ENCODE data around the gene SLX4IP. TPM values are rescaled to one million over a fixed set of nuclear protein-coding genes. Genes with fewer than 3 reads are reported as not detected.

SLX4IP gene
- total and polyA plus RNA-seq, 8 donors, result 2.5 to 6.4 (median 2.8) TPM

GRCh38 chr20:10522328-10522727 lies 87.2 kb downstream of the SLX4IP start:
- H3K4me3 ChIP-seq, result no peak overlapping the region
- no peak for DNase-seq
- no peaks in the 10 kb centered on the region for H3K4me1 ChIP-seq
- no peaks in the 10 kb centered on the region for H3K9me3 ChIP-seq
- no peaks in the 10 kb centered on the region for H3K27me3 ChIP-seq
- no peak for TF ChIP-seq CTCF (IDR thresholded peaks at IDR 0.05)
- no peaks in the 10 kb centered on the region for H3K36me3 ChIP-seq
- H3K27ac ChIP-seq, result no peak overlapping the region
- FAIRE-seq, result no peak
- intact Hi-C loops (cut with DNase I), result no loop called here
- 88 to 89% methylated on average over 8 of the region's 8 CpGs for WGBS, 2 donors
- no peak for ATAC-seq

- Histone ChIP-seq H3K4me3 (no peak overlapping the region), H3K27me3 (no peaks in the 10 kb centered on the region), H3K4me1 (no peaks in the 10 kb centered on the region), H3K9me3 (no peaks in the 10 kb centered on the region), H3K36me3 (no peaks in the 10 kb centered on the region), H3K27ac (no peak overlapping the region)
- intact Hi-C loops (cut with DNase I), result no loop called here
- FAIRE-seq, result no peak
- ATAC-seq, result peak in 1 of 4 donors; percentile 38
- no peak for DNase-seq
- WGBS, 2 donors, result 65 to 66% methylated on average over 5 of the region's 5 CpGs
- TF ChIP-seq CTCF (IDR thresholded peaks at IDR 0.05), result no peak
Observed at GRCh38 chr20:10523443-10523842, 88.3 kb downstream of the SLX4IP start.

GRCh38 chr20:10524034-10524476 lies 89.0 kb downstream of the SLX4IP start:
- no peaks in the 10 kb centered on the region for H3K9me3 ChIP-seq
- no peaks in the 10 kb centered on the region for H3K36me3 ChIP-seq
- intact Hi-C loops (cut with DNase I), result no loop called here
- FAIRE-seq, result peak; percentile 13
- DNase-seq, result peak in 2 of 6 donors; percentile 31 to 32
- no peak for TF ChIP-seq CTCF (IDR thresholded peaks at IDR 0.05)
- 50 to 56% methylated on average over 10 of the region's 10 CpGs for WGBS, 2 donors
- peak; percentile 58 to 83 (median 70) for ATAC-seq
- H3K4me1 ChIP-seq, result no peaks in the 10 kb centered on the region
- no peak overlapping the region for H3K27ac ChIP-seq
- no peaks in the 10 kb centered on the region for H3K27me3 ChIP-seq
- H3K4me3 ChIP-seq, result no peak overlapping the region

DNA sequence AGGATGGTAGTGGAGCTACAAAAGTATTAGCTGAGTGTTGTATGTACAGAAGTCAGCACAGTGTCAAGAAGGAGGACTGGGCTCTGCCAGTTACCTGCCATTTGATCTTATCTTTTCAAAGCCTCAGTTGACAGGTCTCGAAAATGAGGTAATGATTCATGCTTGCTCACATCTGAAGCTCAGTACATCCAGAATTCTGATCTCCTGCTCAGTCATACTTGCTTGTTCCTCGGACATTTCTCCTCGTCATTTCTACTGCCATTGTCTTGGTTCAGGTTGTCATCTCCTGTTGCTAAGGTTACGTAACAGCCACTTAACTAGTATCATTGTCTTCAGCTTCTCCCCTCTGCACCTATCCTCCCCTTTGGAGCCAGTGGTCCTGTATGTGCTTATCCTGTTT lies 89.5 kb downstream of the SLX4IP start:
- intact Hi-C loops (cut with DNase I), result no loop called here
- FAIRE-seq (no peak), DNase-seq (no peak), ATAC-seq (peak in 3 of 4 donors; percentile 39 to 52 (median 47))
- Histone ChIP-seq H3K9me3 (no peaks in the 10 kb centered on the region), H3K36me3 (no peaks in the 10 kb centered on the region), H3K27ac (no peak overlapping the region), H3K27me3 (no peaks in the 10 kb centered on the region), H3K4me1 (no peaks in the 10 kb centered on the region), H3K4me3 (no peak overlapping the region)
- 66 to 73% methylated on average over 4 of the region's 4 CpGs for WGBS, 2 donors
- no peak for TF ChIP-seq CTCF (IDR thresholded peaks at IDR 0.05)

GRCh38 chr20:10527781-10528180 lies 92.7 kb downstream of the SLX4IP start:
- intact Hi-C loops (cut with DNase I), result no loop called here
- no peaks in the 10 kb centered on the region for H3K27me3 ChIP-seq
- no peak for TF ChIP-seq CTCF (IDR thresholded peaks at IDR 0.05)
- FAIRE-seq (no peak), DNase-seq (no peak), ATAC-seq (no peak)
- no peak overlapping the region for H3K27ac ChIP-seq
- H3K4me1 ChIP-seq, result no peaks in the 10 kb centered on the region
- H3K4me3 ChIP-seq, result no peak overlapping the region
- H3K36me3 ChIP-seq, result no peaks in the 10 kb centered on the region
- H3K9me3 ChIP-seq, result no peaks in the 10 kb centered on the region
- WGBS, 2 donors, result 57 to 58% methylated on average over 3 of the region's 3 CpGs

Data from pancreas (tissue), 10 donors.